Measurements from ENCODE around the gene CRELD2.
A peak's percentile ranks its signal among the peaks of the same experiment; 100 is the strongest.

CRELD2 gene

DNA sequence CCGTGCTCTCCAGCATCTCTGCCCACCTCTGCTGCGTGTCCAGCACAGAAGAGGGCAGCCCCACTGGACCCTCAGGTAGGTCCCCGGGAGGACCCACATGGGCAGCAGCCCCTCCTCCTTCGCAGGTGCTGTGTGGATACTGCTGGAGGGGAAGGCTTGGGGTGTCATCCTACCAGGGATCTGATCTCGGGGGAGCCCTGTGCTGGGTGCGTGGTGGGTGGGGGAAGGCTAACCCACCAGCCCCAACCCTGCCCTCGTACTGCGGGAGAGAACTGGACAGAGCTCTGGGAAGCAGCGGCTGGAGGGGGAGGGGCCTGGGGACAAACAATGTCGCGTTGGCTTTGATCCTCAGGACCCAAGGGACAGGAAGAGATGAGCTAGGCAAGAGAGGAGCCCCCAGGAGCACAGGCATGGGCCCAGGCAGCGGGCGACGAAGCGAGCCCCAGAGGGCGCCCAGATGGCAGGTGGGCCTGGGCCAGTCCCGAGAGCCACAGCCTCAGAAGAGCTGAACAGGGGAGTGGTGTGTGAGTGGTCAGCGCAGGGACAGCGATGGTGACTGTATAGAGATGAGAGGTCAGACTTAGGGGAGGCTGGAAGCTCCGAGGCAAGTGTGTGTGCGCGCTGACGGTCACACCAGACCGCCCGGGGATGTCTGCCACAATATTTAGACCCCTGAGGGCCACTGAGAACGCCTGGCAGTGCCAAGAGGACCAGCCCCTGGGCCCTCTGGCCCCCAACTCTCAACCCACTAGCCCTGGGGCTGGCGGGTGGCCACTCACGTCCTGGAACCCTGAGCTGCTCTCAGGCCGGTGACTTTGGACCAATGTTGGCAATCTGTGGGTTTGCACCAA, 40.7 kb downstream of the CRELD2 start:
- TF ChIP-seq CTCF (IDR thresholded peaks at IDR 0.05; ENCODE audit: low read depth, low read length) = no peak
- no peak for DNase-seq (ENCODE audit: low read depth in 2 of 2)
- H3K4me3 ChIP-seq (replicated peaks in 1 of 2; ENCODE audit: low read depth in 2 of 2, low read length in 2 of 2) = peak overlapping the region in 1 of 2 donors; percentile 72

DNA sequence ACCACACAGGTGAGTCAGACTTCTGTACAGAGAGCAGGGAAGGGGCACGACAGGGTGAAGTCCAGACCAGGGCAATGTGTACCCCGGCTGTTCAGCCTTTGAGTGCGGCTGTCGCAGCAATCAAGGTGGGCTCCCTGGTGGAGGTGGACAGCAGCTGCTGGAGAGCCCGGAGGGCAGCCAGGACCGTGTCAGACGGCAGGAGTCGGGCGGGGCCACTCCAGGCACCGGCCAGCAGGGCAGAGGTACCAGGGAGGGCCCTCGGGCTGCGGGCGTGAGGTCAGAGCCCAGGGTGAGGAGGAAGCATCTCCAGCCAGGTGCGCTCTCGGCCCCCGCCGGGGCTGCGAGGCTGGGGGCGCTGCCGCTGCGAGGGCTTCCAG, 41.3 kb downstream of the CRELD2 start:
- H3K4me3 ChIP-seq (replicated peaks in 1 of 2; ENCODE audit: low read depth in 2 of 2, low read length in 2 of 2) = peak overlapping the region; percentile 44 to 72
- DNase-seq (ENCODE audit: low read depth in 2 of 2) = peak in 1 of 2 donors; percentile 49
- TF ChIP-seq CTCF (IDR thresholded peaks at IDR 0.05; ENCODE audit: low read depth, low read length) = no peak

- peak within 1 kb of the TSS; percentile 72 to 89 for H3K4me3 ChIP-seq (replicated peaks in 1 of 2; ENCODE audit: low read depth in 2 of 2, low read length in 2 of 2)
- DNase-seq (ENCODE audit: low read depth in 2 of 2) = peak; percentile 94 to 98
- TF ChIP-seq CTCF (IDR thresholded peaks at IDR 0.05; ENCODE audit: low read depth, low read length) = no peak
Observed at GRCh38 chr22:49960159-49961004, 41.9 kb downstream of the CRELD2 start, which contains the start of gene PIM3. Gene PIM3 (plus strand): TSS chr22:49960772. CDS start chr22:49960948, 176 bp downstream.

GRCh38 chr22:49961005-49961600, 42.7 kb downstream of the CRELD2 start:
- no peak for TF ChIP-seq CTCF (IDR thresholded peaks at IDR 0.05; ENCODE audit: low read depth, low read length)
- peak overlapping the region; percentile 72 to 89 for H3K4me3 ChIP-seq (replicated peaks in 1 of 2; ENCODE audit: low read depth in 2 of 2, low read length in 2 of 2)
- DNase-seq (ENCODE audit: low read depth in 2 of 2) = peak; percentile 31 to 48

- DNase-seq (ENCODE audit: low read depth in 2 of 2) = peak in 1 of 2 donors; percentile 51
- no peak for TF ChIP-seq CTCF (IDR thresholded peaks at IDR 0.05; ENCODE audit: low read depth, low read length)
- peak overlapping the region; percentile 72 to 89 for H3K4me3 ChIP-seq (replicated peaks in 1 of 2; ENCODE audit: low read depth in 2 of 2, low read length in 2 of 2)
Observed at GRCh38 chr22:49961601-49962011, 43.2 kb downstream of the CRELD2 start.

DNA sequence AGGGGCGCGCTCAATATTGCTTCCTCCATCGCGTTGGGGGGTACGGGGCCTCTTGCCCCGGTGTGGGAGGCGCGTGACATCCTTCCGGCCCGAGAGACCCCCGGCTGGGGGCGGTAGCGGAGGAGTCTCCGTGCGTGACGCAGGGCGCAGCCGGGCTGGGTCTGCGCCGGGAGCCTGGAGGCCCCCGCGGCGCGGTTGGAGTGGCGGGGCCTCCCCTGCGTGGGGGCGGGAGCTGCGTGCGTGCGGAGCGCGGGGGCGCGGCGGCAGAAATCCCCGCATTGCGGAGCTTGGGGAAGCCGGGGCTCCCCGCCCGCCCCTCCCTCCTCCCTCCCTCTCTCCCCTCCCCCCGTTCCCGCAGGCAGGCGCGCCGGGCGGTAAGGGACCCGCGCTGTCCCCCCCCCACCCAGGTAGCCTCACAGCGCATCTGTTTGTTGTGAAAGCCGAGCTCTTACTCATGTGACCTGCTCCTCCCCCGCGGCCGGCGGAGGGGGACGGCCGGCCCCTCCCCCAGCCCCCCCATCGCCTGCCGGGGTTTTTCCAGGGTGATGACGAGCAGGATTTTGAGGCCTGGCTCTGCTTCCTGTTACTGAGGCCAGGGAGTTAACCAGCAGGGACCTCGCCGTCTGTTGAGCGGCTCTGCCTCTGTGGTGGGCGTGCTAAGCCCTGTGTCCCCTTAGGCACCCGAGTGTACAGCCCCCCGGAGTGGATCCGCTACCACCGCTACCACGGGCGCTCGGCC, 43.7 kb downstream of the CRELD2 start:
- H3K4me3 ChIP-seq (replicated peaks in 1 of 2; ENCODE audit: low read depth in 2 of 2, low read length in 2 of 2) = peak overlapping the region; percentile 72 to 89
- TF ChIP-seq CTCF (IDR thresholded peaks at IDR 0.05; ENCODE audit: low read depth, low read length) = no peak
- DNase-seq (ENCODE audit: low read depth in 2 of 2) = peak; percentile 94 to 96
